NCI-H146 (cell line): ENCODE results near the gene PRKG1.
"Not testable (repeated sequence)": the region's sequence is repeated elsewhere in the genome, so short reads cannot be mapped to it uniquely, and the experiment has no call there.

Source experiments
- DNase-seq: peaks from one replicate; lab custom pipeline; 2025; lab: John Stamatoyannopoulos, UW

Gene PRKG1

DNA sequence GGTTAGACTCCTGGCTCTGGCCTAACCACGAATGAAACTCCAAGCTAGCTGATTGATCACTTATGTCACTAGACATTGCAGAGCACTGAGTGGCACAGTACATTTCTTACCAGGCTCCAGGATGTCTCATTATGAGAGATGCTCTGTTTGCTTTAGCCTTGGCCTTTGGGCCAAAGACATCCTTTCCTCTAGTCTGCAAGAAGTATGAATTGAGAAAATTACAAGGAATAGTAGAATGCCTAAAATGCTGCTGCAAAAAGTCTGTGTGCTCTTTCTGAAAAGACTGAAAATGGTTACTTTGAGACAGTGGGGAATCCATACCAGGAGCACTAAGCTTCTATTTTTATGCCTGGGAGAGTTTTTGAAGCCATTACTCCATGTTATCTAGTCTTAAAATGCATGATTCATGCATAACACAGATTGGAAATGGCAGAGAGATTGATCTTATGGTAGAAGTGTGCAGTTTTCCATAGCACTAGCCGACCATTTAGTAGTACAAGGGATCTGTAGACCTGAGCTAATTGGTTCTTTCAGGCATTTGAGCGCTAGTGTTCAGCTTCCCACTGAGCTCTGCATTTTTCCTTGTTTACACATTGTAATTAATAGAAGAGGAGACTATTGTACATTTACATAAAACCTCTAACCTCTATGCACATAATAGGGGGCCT is 303.8 kb downstream of the PRKG1 start:
- DNase-seq: peak; percentile 0

DNA sequence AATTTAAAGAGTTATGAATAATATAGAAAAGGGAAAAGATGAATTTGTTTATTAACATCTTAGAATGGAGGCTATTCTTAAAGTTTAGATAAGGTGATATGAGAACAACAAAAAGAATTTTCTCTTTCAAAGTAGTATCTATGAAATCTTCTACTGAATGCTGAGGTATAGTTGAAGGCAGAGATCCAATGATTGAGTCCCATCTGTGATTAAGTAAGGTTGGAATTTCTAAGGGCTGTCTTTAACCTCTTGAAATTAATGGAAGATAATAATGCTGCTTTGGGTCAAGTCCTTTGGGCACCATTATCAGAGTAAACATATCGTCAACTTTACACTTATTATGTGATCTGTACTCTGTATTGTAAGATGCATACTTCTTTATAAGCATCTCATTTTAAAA is 307.9 kb downstream of the PRKG1 start:
- DNase-seq: no peak

- no peak for DNase-seq
Measured at GRCh38 chr10:51384971-51385370, 310.7 kb downstream of the PRKG1 start.

- DNase-seq: no peak
Measured at GRCh38 chr10:51386248-51386885, 312.1 kb downstream of the PRKG1 start.

GRCh38 chr10:51389415-51390321 is 315.4 kb downstream of the PRKG1 start:
- DNase-seq: peak; percentile 21

- not testable (repeated sequence) for DNase-seq
Measured at GRCh38 chr10:51393006-51393405, 318.7 kb downstream of the PRKG1 start.

DNA sequence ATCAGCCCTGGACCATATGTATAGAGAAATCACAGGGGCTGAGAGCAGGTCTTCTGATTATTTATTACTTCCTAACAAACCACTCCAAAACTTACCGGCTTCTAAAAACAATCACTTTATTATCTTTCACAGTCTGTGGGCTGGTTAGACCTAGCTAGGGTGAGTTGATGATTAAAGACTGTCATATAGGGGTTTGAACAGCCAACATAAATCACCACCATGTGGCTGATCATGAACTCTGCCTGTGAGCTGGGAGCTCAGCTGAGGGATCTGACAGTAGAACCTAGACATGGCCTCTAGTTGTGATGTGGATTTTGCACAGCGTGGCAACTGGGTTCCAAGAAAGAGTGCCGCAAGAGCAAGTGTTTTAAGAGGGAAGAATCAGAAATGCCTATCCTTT is 319.8 kb downstream of the PRKG1 start:
- DNase-seq: no peak

GRCh38 chr10:51397244-51397643 is 323.0 kb downstream of the PRKG1 start:
- DNase-seq: no peak

- no peak for DNase-seq
Measured at GRCh38 chr10:51397695-51398094, 323.4 kb downstream of the PRKG1 start.

DNA sequence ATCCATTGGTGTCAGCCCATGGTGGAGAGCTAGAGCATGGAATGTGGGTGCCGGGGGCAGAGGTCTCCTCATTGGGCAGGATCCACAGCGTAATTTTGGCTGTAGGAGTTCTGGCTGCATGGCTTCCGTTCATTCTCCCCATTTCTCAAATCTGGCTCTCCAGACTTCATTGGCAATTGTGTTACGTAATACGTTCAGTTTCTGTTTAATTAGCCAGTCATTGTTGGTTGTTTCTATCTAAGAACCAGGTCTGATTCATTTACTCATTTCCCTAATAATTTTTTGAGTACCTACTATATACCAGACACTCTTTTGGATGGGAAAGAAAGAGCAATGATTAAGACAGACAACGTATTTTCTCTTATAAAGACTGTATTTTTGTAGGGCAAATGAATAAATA is 325.6 kb downstream of the PRKG1 start:
- DNase-seq: no peak

DNA sequence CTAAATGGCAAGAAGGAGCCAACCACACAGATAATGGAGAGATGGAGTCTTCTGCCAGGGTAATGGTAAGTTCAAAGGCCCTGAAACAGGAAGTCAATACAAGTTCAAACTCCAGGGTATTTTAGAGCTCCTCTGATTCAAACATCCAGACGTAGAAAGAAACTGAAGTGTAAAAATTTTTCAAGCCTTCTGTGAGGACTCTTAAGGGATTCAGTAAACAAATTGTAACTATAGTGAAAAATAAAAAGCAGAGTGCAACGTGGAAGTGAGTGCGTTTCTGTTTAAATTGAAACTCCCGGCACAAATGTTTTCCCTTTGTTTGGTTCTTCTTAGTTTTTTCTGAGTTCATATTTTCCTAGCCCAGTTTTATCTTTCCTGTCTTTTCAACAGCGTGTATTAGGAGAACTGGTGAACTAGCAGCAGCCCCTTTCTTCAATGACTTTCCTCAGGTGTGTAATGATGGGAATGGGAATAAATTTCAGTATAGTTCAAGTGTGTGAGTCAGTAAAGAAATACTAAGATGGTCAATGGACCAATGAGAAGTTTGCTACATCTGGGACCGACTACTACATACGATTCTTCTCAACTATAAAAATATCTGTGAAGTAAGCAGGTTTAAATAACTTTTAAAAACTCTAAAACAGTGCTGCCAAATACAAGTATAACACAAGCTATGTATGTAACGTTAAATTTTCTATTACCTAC is 326.3 kb downstream of the PRKG1 start:
- DNase-seq: no peak

DNA sequence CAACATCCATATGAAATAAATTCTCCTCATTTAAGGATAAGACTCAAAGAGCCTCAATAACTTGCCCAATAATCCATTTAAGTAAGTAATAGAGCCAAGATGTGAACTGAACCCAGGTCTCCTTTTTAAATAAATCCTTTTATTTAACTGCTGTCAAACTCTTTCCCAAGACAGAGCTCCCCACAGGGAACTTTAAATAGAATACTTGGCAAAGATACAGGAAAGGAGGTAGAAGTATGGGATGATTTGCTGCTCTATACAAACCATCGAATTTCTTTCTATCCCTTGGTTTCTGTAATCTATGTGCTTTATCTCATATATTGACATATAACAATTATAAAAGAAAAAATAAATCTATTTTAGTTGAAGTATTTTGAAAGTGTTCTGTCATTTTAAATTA is 329.2 kb downstream of the PRKG1 start:
- DNase-seq: no peak

DNA sequence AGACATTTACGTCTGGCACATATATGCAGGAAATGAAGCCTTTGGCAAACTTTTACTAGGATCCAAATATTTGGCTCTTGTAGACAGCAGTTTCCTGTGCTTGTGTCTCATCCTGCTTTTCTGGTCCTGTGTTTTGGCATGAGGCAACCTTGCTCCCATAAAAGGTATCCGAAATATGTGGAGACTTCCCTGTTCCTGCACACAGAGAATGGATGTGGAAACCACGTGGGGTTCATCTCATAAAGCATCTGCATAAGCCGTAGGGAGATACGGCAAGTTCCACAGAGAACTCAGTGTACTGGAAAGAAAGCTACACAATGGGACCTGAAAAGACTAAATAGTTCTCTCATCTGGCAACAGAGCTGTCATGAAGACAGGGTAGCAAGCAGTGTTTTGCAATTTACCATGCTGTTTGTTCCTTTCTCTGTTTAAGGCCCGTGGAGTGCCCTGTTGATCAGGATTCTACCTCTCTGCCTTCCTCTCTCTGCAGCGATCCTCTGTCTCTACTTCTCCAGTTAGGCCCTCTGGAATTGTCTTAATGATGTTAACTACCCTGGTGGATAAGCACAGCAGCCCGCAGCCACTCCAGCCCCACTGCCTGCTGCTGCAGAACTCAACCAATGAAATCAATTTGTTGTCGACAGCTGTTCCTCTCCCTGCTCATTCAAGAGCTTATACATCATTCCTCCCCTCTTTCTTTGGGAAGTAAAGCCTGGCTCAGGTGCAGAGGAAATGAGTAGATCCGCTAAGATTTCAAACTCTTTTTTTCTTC is 331.5 kb downstream of the PRKG1 start:
- DNase-seq: no peak

DNA sequence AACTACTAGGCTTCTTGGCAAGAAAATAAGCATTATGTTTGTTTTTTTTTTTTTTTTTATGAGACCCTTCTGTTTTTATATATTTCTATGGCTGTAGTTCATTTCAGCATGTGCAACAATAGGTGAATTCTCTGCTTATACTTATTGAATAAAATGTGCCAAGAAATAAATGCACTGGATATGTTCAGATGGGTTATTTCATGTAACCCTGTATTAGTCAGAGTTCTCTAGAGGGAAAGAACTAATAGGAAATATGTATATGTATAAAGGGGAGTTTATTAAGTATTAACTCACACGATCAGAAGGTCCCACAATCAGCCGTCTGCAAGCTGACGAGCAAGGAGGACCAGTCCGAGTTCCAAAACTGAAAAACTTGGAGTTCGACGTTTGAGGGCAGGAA is 332.3 kb downstream of the PRKG1 start:
- no peak for DNase-seq

DNA sequence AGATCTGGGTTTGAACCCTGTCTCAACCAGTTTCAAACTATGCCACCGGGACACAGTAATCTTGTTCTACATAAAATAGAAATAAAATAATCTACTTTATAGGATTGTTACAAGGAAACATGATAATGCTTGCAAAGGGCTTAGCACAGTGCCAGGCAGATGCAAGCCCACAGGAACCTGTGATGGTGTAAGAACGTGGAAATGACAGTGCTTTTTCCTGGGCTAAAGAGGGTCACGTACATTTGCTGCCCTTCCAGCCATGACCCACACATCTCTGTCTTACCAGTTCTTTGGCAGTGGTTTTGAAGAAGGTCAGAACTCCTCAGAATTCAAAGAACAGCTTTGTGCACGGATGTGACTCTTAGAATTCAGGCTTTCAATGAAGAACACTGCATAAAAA is 342.2 kb downstream of the PRKG1 start:
- no peak for DNase-seq

DNA sequence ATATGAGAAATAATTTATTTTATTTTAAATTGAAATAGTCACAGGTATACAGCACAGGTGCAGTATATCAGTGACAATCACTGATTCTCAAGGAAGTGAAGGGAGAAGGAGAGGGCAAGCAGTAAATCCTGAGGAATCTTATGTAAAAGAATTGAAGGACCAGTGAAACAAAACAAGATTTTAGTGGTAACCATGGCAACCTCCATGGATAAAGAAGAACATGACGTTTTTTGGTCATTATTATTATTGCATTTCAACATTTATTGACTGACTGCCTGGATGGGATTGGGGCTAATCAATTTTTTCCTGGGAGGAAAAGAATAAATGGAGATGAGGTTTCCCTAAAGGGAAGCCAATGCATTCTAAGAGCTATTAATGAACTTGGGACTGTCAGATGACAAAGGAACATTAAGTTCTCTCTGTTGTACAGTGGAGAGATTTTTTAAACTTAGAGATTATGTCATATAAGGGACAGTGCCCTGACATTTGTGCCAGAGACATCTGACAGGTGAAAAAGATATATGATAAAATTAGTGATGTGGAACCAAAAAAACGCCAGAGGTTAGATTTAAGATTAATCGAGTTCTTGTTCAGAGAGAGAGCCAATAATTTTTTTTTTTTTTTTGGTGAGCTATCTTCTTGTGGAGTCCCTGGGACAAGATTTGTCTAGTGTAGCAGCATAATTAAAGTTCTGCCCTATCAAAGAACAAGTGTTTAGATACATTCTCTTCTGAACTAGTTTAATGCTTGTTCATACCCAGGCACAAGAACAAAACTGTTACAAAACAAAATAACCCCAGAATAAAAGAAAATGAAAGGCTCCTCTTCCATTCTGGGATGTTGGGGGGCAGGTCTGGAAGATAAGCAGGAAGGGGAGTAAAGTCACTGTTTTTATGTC is 345.2 kb downstream of the PRKG1 start:
- no peak for DNase-seq

- DNase-seq: no peak
Measured at GRCh38 chr10:51421853-51422252, 347.6 kb downstream of the PRKG1 start.

DNA sequence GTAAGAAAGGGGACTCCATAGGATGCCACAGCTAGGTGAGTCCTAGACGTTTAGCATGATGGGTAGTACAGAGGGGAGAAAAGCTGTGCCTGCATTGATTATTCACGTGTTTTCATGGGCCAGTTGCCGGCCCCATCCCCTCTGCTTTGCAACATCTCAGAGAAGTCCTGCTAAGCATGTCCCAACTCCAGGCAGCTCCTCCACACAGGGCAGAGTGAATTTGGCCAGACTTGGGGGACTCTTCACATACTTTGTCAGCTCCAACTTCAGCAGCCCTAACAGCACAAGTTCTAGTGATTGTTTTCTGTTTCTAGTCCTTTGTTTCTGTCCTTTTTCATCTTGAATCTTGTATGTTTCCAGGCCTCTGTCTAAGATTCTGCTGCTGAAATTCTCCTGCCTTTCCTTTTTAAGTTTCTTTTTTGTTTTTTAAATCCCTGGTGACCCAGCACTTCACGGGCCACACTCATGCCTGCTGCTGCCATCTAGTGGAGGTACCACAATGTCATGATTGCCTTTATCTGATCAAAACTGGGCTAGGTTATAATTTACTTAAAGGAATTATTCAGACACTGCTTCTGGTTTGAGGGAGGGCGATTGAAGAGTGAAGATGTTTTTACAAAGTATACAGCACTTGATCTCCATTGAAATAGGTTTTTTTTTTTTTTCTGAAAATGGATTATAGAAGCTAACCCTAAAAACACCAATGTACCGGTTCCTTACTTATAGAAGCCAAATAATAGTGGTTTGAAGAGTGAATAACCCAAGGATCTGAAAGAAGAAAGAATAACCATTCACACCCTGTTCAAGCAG is 348.2 kb downstream of the PRKG1 start:
- peak; percentile 4 for DNase-seq

GRCh38 chr10:51423121-51423452 is 348.8 kb downstream of the PRKG1 start:
- no peak for DNase-seq

DNA sequence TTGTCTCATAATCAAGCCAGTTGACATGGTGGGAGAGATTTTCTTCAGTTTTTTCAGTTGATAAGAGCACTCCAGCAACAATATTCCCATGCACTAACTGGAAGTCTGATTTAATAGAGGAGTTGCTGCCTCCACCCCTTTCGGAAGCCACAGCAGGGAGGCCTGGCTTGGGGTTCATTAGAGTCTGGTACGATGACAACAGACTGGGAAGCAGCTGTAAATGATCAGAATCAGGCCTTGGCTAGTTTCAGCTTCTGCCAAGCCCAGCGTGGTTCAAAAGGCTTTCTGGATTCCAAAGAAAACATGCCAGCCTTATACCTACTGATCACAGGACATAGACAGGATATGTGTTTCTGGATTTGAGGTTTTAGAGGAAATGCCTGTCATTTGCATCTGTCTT is 351.1 kb downstream of the PRKG1 start:
- DNase-seq: no peak
